H1 (cell line): ENCODE data around the gene HSPA1B.
A peak's percentile ranks its signal among the peaks of the same experiment; 100 is the strongest.

Experiments
- POLR2A ChIP-seq, 2 experiments: IDR thresholded peaks; 1 replicate in 1 of 2; 2 replicates in 1 of 2; pipeline ENCODE4 v1.6.1; 2011; ENCODE audit warnings: low read depth in 2 of 2, low read length in 2 of 2, mild to moderate bottlenecking in 2 of 2; ENCODE audit errors: control extremely low read depth in 1 of 2
- POLR2AphosphoS5 ChIP-seq: IDR thresholded peaks from 2 replicates; pipeline ENCODE4 v1.6.1; 2011; ENCODE audit warnings: low read depth, low read length
- SIRT6 ChIP-seq: IDR thresholded peaks from one replicate; pipeline ENCODE4 v1.7.1; 2012; ENCODE audit warnings: low read length, inconsistent platforms
- SP1 ChIP-seq: IDR thresholded peaks from 2 replicates; pipeline ENCODE4 v1.6.1; 2011; ENCODE audit warnings: low read depth, low read length
- SUZ12 ChIP-seq: fragments of 200-600 bp; sonication (generic); IDR thresholded peaks from 2 replicates; pipeline ENCODE4 v1.6.1; 2012; ENCODE audit warnings: mild to moderate bottlenecking, inconsistent platforms, low read length, moderate library complexity, mixed read lengths
- TF ChIP-seq, protein P1 (sequence below), 3 experiments: IDR thresholded peaks; 1 replicate in 2 of 3; 2 replicates in 1 of 3; pipeline versions ENCODE4 v1.5.1 to v1.6.1; 2011; ENCODE audit warnings: low read length in 3 of 3, mild to moderate bottlenecking in 3 of 3, inconsistent platforms in 2 of 3, low read depth in 1 of 3, moderate library complexity in 1 of 3; ENCODE audit not compliant: insufficient read depth in 1 of 3; ENCODE audit errors: control extremely low read depth in 1 of 3

DNA sequence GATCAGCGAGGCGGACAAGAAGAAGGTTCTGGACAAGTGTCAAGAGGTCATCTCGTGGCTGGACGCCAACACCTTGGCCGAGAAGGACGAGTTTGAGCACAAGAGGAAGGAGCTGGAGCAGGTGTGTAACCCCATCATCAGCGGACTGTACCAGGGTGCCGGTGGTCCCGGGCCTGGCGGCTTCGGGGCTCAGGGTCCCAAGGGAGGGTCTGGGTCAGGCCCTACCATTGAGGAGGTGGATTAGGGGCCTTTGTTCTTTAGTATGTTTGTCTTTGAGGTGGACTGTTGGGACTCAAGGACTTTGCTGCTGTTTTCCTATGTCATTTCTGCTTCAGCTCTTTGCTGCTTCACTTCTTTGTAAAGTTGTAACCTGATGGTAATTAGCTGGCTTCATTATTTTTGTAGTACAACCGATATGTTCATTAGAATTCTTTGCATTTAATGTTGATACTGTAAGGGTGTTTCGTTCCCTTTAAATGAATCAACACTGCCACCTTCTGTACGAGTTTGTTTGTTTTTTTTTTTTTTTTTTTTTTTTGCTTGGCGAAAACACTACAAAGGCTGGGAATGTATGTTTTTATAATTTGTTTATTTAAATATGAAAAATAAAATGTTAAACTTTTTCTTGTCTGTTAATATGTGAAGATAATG is 2.2 kb downstream of the HSPA1B start:
- TF ChIP-seq, protein P1, sequence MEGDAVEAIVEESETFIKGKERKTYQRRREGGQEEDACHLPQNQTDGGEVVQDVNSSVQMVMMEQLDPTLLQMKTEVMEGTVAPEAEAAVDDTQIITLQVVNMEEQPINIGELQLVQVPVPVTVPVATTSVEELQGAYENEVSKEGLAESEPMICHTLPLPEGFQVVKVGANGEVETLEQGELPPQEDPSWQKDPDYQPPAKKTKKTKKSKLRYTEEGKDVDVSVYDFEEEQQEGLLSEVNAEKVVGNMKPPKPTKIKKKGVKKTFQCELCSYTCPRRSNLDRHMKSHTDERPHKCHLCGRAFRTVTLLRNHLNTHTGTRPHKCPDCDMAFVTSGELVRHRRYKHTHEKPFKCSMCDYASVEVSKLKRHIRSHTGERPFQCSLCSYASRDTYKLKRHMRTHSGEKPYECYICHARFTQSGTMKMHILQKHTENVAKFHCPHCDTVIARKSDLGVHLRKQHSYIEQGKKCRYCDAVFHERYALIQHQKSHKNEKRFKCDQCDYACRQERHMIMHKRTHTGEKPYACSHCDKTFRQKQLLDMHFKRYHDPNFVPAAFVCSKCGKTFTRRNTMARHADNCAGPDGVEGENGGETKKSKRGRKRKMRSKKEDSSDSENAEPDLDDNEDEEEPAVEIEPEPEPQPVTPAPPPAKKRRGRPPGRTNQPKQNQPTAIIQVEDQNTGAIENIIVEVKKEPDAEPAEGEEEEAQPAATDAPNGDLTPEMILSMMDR (IDR thresholded peaks at IDR 0.05; ENCODE audit: control extremely low read depth in 1 of 3, insufficient read depth in 1 of 3, low read depth in 1 of 3, low read length in 3 of 3), result peak in 1 of 3 experiments; percentile 14; a peak in 1 of 4 replicates
- TF ChIP-seq POLR2AphosphoS5 (no peak), SUZ12 (no peak), POLR2A (IDR thresholded peaks at IDR 0.05; ENCODE audit: control extremely low read depth in 1 of 2, low read depth in 2 of 2, low read length in 2 of 2) (no peak), SIRT6 (no peak), SP1 (no peak)
